Activated naive CD4-positive, alpha-beta T cell (primary cell): ENCODE data around the gene CLDN20.
"Not testable (repeated sequence)": the region's sequence is repeated elsewhere in the genome, so short reads cannot be mapped to it uniquely, and the experiment has no call there.

Source experiments
- DNase-seq, 4 experiments: peaks; one replicate each; lab custom pipeline; 2025; lab: John Stamatoyannopoulos, UW

CLDN20 gene, protein sequence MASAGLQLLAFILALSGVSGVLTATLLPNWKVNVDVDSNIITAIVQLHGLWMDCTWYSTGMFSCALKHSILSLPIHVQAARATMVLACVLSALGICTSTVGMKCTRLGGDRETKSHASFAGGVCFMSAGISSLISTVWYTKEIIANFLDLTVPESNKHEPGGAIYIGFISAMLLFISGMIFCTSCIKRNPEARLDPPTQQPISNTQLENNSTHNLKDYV

GRCh38 chr6:155263373-155264063 is at the start of gene CLDN20:
TSS of gene CLDN20 (plus strand) at chr6:155264013. CDS start at chr6:155275720, 11,707 bp downstream.
- no peak for DNase-seq

DNA sequence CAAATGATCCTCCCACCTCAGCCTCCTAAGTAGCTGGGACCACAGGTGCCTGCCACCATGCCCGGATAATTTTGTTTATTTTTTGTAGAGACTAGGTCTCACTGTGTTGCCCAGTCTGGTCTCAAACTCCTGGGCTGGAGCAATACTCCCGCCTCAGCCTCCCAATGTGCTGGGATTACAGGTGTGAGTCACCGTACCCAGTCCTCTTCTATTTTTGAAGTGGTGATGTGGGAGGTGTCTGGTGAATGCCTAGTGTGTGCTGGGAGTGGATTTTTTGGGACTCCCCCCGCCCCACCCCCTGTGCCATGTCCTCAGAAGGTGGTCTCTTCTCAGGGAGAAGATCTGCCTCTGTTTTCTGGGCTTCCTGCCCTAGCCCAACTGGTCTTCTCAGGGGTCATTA is 47.9 kb upstream of the CLDN20 start:
- no peak for DNase-seq

- DNase-seq, result no peak
Observed at GRCh38 chr6:155216312-155217046, 47.3 kb upstream of the CLDN20 start.

DNA sequence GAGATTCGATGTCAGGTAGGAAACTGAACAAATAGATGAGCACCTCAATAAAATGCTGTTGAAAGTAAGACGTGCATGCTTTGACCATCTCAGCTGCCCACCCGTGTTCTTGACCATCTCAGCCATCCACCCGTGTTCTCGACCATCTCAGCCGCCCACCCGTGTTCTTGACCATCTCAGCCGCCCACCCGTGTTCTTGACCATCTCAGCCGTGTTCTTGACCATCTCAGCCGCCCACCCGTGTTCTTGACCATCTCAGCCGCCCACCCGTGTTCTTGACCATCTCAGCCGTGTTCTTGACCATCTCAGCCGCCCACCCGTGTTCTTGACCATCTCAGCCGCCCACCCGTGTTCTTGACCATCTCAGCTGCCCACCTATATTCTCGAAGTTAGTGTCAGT is 45.1 kb upstream of the CLDN20 start:
- not testable (repeated sequence) for DNase-seq

DNA sequence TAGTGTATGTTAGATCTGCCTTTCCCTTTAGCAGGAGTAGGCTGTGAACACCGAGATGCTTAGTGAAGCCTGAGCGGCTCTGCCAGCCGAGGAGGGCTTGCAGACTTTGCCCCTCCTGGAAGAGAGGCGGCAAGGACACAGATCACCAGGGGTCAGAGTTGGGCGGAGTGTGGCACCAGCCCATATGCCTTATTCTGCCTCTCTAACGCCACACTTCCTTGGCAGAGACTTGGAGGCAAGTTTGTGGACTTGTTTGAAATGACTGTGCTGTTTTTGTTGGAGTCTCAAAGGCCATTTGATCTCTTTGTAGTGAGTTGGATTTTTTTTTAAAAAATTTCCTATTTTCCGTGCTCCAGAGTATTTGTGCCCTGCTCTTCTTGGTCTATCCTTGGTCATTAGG is 44.5 kb upstream of the CLDN20 start:
- no peak for DNase-seq

- no peak for DNase-seq
Observed at GRCh38 chr6:155219858-155220301, 43.9 kb upstream of the CLDN20 start.

DNA sequence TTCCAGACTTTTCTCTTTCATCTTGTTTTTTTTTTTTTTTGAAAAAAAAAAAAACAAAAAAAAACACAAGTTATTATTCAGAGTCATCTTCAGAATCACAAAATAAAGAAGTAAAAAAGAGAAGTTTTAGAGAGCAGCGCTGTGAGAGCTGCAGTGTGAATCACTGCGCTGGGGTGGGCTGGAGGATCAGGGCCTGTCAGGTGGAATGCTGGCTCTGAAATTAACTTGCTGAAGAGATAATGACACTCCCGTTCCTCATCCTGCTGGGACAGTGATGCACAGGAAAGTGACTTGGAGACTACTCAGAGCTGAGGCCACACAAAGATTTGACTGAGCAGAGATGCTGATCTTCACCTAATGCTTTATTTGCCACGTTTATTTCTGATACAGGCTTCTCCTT is 42.7 kb upstream of the CLDN20 start:
- no peak for DNase-seq

GRCh38 chr6:155222506-155222905 is 41.3 kb upstream of the CLDN20 start:
- DNase-seq, result no peak

DNA sequence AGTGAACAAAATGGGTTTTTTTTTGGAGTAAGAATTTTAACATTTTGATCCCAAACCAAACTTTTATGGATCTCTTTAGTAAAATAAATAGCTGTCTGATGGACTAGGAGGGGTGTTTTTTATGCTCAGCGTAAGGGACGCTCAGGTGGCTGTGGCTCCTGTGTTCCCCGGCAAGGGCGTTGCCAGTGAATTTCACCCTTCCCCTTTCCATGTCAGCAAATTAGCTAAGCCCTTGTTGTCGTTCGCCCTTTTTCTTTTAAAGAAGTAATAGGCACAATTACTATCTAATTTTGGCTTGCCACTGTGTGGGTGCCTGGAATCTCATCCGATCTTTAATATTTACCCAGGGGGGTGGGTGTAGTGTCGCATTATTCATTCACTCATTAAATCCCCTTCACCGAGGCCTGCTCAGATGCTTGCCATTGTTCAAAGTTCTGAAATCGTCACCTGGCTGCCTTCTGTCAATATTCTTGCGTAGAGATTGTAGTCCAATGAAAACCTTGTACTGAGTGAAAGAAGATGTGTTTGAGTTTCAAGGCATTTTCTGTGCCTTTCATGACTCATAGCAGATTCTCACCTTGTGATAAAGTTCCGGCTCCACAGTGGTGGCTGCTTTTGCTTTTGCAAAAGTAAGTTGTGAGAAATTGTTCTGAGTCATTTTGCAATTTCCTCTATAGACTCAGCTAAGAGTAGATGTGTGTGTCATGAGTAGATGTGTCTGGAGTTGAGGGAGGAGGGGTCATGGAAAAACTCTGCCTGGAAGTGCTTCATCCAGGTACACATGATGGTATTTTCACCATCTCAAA is 40.0 kb upstream of the CLDN20 start:
- no peak for DNase-seq

GRCh38 chr6:155224618-155225017 is 39.2 kb upstream of the CLDN20 start:
- no peak for DNase-seq

DNA sequence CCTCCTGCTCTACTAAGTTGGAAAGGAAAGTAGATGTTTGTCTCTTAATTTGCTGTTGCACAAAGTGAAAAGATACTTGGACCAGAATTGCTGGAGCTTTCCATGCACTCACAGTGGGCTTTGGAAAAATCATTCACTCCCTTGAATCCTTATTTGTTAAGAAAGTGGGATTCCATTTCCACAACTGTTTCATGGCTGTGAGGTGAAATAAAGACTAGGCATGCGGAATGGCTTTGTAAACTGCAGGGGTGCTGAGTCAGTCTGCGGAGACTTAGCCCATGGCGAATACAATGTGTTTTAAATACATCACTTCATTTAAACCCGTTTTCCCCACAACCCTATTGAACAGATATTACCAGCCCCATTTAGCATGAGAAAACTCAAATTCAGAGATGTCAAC is 36.8 kb upstream of the CLDN20 start:
- DNase-seq, result no peak

- no peak for DNase-seq
Observed at GRCh38 chr6:155228546-155229166, 35.2 kb upstream of the CLDN20 start.

DNA sequence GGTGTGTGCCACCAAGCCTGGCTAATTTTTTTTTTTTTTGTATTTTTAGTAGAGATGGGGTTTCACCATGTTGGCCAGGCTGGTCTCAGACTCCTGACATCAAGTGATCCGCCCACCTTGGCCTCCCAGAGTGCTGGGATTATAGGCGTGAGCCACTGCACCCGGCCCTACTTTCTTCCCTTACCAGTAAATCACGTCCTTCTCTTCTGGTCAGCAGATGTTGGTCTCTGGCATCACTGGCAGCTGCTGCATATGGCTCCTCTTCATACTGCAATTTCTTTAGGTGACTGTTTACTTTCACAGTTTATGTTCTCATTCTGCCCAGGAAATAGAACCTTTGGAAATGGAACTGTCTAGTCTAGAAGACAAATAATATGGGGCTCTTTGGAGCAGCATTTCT is 32.8 kb upstream of the CLDN20 start:
- DNase-seq, result not testable (repeated sequence)

GRCh38 chr6:155232848-155233247 is 31.0 kb upstream of the CLDN20 start:
- no peak for DNase-seq

DNA sequence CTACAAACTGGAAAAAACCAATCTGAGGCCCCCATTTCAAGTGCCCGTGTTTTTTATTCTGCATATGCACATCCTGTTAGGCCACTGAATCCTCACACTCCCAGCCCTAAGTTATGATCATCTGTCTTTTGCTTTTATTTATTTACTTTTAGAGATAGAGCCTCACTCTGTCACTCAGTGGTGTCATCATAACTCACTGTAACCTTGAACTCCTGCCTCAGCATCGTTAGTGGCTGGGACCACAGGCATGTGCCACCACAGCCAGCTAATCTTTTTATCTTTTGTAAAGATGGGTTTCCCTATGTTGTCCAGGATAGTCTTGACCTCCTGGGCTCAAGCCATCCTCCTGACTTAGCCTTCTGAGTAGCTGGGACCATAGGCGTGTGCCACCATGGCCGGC is 29.6 kb upstream of the CLDN20 start:
- no peak for DNase-seq

GRCh38 chr6:155234687-155235086 is 29.1 kb upstream of the CLDN20 start:
- no peak for DNase-seq

DNA sequence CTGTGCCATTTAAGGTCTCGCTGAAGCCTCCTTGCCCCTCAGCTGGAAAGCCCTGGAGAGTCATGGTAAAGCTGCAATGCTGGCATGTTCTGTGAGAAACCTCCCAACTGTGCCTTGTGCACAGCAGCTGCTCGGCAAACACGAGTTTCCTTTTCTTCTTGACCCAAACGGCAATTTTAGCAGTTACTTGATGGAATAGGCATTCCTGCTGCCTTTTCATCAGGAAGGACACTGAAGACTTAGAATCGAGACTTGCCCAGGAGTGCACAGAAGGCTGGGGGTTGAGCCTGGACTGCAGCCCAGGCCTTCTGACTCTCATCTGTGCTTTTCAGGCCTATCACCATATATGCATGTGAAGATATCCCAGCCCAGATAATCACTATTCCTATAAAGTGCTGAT is 28.7 kb upstream of the CLDN20 start:
- DNase-seq, result no peak

DNA sequence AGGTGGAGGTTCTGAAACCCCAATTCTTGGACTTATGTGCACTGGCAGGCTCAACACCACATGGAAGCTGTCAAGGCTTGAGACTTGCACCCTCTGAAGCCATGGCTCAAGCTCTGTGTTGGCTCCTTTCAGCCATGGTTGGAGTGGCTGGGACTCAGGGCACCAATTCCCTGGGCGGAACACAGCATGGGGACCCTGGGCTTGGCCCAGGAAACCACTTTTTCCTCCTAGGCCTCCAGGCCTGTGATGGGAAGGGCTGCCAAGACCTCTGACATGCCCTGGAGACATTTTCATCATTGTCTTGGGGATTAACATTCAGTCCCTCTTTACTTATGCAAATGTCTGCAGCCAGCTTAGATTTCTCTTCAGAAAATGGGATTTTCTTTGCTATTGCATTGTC is 26.2 kb upstream of the CLDN20 start:
- DNase-seq, result no peak

DNA sequence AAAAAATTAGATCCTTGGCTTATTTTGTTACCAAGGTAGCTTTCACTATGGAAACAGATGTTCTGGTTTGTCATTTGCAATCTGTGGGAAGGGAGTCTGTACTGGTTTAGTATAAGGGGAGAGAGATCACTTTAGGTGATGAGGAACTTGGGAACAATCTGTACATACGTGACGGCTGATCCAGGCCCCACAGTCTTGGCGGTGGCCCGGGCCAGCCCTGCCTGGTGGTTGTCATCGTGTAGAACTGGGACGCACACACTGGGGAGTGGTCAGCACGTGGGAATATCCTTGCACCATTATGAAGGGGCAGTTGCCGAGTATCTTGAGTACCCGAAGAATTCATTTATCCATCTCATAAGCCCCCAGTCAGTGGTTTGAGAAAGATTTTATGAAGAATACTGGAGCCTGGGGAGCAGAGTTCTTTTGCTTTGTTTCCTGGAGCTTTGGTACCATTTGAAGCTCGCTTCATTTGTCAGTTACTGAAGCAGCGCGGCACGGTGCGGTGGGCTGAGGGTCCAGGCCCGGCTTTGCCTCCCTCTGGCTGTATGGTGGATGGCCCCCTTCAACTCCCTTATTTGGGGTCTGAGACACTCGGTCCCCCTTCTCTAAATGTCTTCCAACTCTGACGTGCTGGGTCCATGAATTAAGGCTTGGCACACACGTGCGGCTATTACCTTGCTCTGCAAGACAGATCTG is 22.8 kb upstream of the CLDN20 start:
- no peak for DNase-seq

GRCh38 chr6:155241966-155242365 is 21.8 kb upstream of the CLDN20 start:
- DNase-seq, result no peak

DNA sequence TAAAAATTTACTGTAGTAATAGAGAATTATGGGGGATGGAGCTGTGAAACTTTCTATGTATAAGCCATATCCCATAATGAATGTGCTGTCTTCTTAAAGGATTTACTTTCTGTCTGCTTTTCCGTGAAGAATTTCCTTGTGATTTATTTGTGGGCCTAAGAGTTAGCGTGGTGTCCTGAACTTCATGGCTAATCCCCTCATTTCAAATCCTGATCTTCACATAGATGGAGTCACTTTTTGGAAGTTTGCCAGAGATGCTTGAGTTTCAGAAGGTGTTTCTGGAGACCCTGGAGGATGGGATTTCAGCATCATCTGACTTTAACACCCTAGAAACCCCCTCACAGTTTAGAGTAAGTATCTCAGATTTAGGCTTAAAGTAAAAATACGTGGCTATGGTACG is 19.4 kb upstream of the CLDN20 start:
- no peak for DNase-seq
